Colonic mucosa (tissue), 4 donors: ENCODE data around the gene CHDH. TPM values are rescaled to one million over a fixed set of nuclear protein-coding genes. Genes with fewer than 3 reads are reported as not detected.
A peak's percentile ranks its signal among the peaks of the same experiment; 100 is the strongest.

ENCODE experiments used
- DNase-seq: peaks from one replicate; pipeline ENCODE4 v3.0.0-alpha.2; 2020
- H3K27ac ChIP-seq: fragments of 200-600 bp; one replicate; pipeline ENCODE4 v1.8.0; 2021
- H3K27me3 ChIP-seq: fragments of 200-600 bp; one replicate; pipeline ENCODE4 v1.8.0; 2021
- H3K36me3 ChIP-seq: fragments of 200-600 bp; one replicate; pipeline ENCODE4 v1.8.0; 2021
- H3K4me1 ChIP-seq: fragments of 200-600 bp; one replicate; pipeline ENCODE4 v1.8.0; 2021; ENCODE audit warnings: mild to moderate bottlenecking
- H3K4me3 ChIP-seq: fragments of 200-600 bp; one replicate; pipeline ENCODE4 v1.8.0; 2021
- H3K9ac ChIP-seq, 2 donors: one replicate each; pipeline ENCODE4 v1.7.0; 2013; ENCODE audit warnings: control low read depth in 2 of 2, low read depth in 2 of 2, low read length in 2 of 2
- H3K9me3 ChIP-seq: fragments of 200-600 bp; one replicate; pipeline ENCODE4 v1.8.0; 2021
- CTCF ChIP-seq: fragments of 200-600 bp; IDR thresholded peaks from one replicate; pipeline ENCODE4 v1.8.0; 2022; ENCODE audit warnings: antibody characterized with exemption, mild to moderate bottlenecking
- intact Hi-C: fragments of 100-400 bp; cut with DNase I; formaldehyde crosslinking; loops from one replicate; pipeline ENCODE4 v1.14.1; 2022
- total RNA-seq, 2 donors: library from RNA; stranded (reverse); fragmentation: NEBNext Ultra II Directional in 1 of 2; extraction: Animal tissue kit (Norgen Biotek cat#: 25700) in 1 of 2; gene quantifications; one replicate each; pipeline ENCODE4 v1.2.1, GENCODE V29; 2021
- donor health status: healthy.
- donor health status: DM: no; HTN: no; CAD: no.
- donor health status: DM: no; HTN: no; CAD: no.

Gene CHDH
- total RNA-seq, 2 donors from 2014 or later = 41.5 to 48.6 TPM

- H3K9ac ChIP-seq = no peak overlapping the region
- H3K4me1 ChIP-seq = no peaks in the 10 kb centered on the region
- H3K4me3 ChIP-seq = no peak overlapping the region
- DNase-seq = no peak
- TF ChIP-seq CTCF = no peak
- H3K27me3 ChIP-seq = no peaks in the 10 kb centered on the region
- H3K9me3 ChIP-seq = no peaks in the 10 kb centered on the region
- no peaks in the 10 kb centered on the region for H3K36me3 ChIP-seq
- H3K27ac ChIP-seq = no peak overlapping the region
- intact Hi-C loops = no loop called here
Observed at GRCh38 chr3:53798144-53798543, 48.1 kb downstream of the CHDH start.

- no peak for TF ChIP-seq CTCF
- Histone ChIP-seq H3K27ac (no peak overlapping the region), H3K9ac (no peak overlapping the region), H3K27me3 (no peaks in the 10 kb centered on the region), H3K4me1 (no peaks in the 10 kb centered on the region), H3K4me3 (no peak overlapping the region), H3K36me3 (no peaks in the 10 kb centered on the region), H3K9me3 (no peaks in the 10 kb centered on the region)
- intact Hi-C loops = no loop called here
- DNase-seq = peak; percentile 36
Observed at GRCh38 chr3:53795789-53796560, 50.2 kb downstream of the CHDH start.

- TF ChIP-seq CTCF = no peak
- H3K9me3 ChIP-seq = no peaks in the 10 kb centered on the region
- DNase-seq = no peak
Observed at GRCh38 chr3:53795176-53795575, 51.0 kb downstream of the CHDH start.

GRCh38 chr3:53794597-53794996 is 51.6 kb downstream of the CHDH start:
- no peak overlapping the region for H3K4me3 ChIP-seq
- H3K36me3 ChIP-seq = no peaks in the 10 kb centered on the region
- H3K27me3 ChIP-seq = no peaks in the 10 kb centered on the region
- H3K4me1 ChIP-seq = no peaks in the 10 kb centered on the region
- DNase-seq = no peak
- H3K9me3 ChIP-seq = no peaks in the 10 kb centered on the region
- TF ChIP-seq CTCF = no peak
- H3K27ac ChIP-seq = no peak overlapping the region
- intact Hi-C loops = no loop called here
- H3K9ac ChIP-seq = no peak overlapping the region

More at GRCh38 chr3:53795176-53795575, 51.0 kb downstream of the CHDH start:
- intact Hi-C loops = no loop called here
- Histone ChIP-seq H3K36me3 (no peaks in the 10 kb centered on the region), H3K4me3 (no peak overlapping the region), H3K9ac (no peak overlapping the region), H3K4me1 (no peaks in the 10 kb centered on the region), H3K27me3 (no peaks in the 10 kb centered on the region), H3K27ac (no peak overlapping the region)

GRCh38 chr3:53792866-53793265 is 53.4 kb downstream of the CHDH start:
- Histone ChIP-seq H3K4me1 (no peaks in the 10 kb centered on the region), H3K4me3 (no peak overlapping the region), H3K9ac (no peak overlapping the region), H3K36me3 (no peaks in the 10 kb centered on the region), H3K27ac (no peak overlapping the region), H3K27me3 (no peaks in the 10 kb centered on the region), H3K9me3 (no peaks in the 10 kb centered on the region)
- intact Hi-C loops = no loop called here
- no peak for TF ChIP-seq CTCF
- DNase-seq = no peak
